Progenitor cell of endocrine pancreas (in vitro differentiated cells): Measurements from ENCODE around the gene IRF2BP1. TPM values are rescaled to one million over a fixed set of nuclear protein-coding genes. Genes with fewer than 3 reads are reported as not detected.

Experiments used
- DNase-seq: peaks from one replicate; pipeline ENCODE4 v3.0.0; 2021; ENCODE audit warnings: low spot score; ENCODE audit not compliant: unreplicated experiment
- H3K27ac Mint-ChIP-seq: 2 replicates; pipeline ENCODE4 v1.8.0; 2021; ENCODE audit warnings: mild to moderate bottlenecking, moderate library complexity, mixed read lengths
- H3K27me3 Mint-ChIP-seq: 2 replicates; pipeline ENCODE4 v1.8.0; 2021; ENCODE audit warnings: mixed read lengths
- H3K36me3 Mint-ChIP-seq: 2 replicates; pipeline ENCODE4 v1.8.0; 2022; ENCODE audit warnings: mixed read lengths; ENCODE audit not compliant: insufficient read depth
- H3K4me1 Mint-ChIP-seq: 2 replicates; pipeline ENCODE4 v1.8.0; 2021; ENCODE audit warnings: low read depth, mixed read lengths
- H3K4me3 Mint-ChIP-seq: 2 replicates; pipeline ENCODE4 v1.8.0; 2021; ENCODE audit warnings: low read depth, mild to moderate bottlenecking, moderate library complexity, mixed read lengths
- H3K9me3 Mint-ChIP-seq: 2 replicates; pipeline ENCODE4 v1.8.0; 2021; ENCODE audit warnings: low read depth, mixed read lengths
- total RNA-seq: library from RNA; stranded (reverse); gene quantifications from 2 replicates; pipeline ENCODE4 v1.2.1, GENCODE V29; 2021
- TF ChIP-seq, protein P1 (sequence below): fragments of 200-600 bp; sonication (generic); IDR thresholded peaks from one replicate; pipeline ENCODE4 v1.5.0; 2021; ENCODE audit warnings: antibody characterized with exemption, mild to moderate bottlenecking; ENCODE audit not compliant: unreplicated experiment

The IRF2BP1 gene
- total RNA-seq, 1 donor from 2014 or later, result 35.0 TPM

DNA sequence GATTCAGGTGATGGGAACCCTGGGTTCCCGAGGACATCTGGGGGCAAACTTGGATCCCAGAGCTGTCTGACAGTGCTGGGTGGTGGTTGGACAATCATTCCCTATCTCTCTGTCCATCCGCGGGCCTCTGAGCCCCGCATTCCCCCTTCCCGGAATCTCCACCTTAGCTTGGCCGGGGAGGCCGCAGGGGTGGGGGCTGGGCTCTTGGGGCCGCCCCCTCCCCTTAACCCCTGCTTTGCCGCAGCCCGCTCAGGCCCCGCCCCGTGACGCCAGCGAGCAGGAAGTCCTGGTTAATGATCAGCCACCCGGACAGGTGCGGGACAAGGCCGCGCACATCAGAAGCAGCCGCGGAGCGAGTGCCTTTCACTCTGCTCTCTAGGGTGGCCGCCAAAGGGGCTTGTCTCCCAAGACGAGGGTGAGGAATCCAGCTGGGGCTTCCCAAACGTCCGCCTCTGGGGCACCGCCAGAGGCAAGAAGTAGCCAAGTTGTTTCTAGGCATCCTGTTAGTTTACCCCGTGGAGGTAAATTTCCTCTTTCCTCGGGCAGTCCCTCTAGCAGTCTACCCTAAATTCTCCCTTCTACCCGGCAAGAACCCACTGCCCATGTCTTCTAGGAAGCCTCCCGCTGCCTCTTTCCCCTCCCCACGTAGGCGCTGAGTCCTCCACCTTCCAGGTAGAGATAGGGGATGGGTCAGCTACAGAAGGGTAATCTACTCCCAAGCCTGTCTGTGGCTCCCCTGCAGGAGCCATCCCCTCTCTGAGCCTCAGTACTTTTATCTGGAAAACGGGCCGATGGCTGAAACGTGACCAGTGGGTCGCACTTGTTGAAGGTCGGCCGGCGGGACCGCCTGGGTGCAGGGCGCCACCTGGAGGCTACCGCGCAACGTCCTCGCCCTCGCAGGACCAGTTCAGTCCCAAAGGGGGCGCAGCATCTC lies 3.0 kb downstream of the IRF2BP1 start:
- Mint-ChIP-seq H3K27ac (peak overlapping the region; percentile 92), H3K4me3 (peak overlapping the region; percentile 72), H3K36me3 (peaks cover 2% of the 10 kb centered on the region), H3K9me3 (no peaks in the 10 kb centered on the region), H3K4me1 (peaks cover 45% of the 10 kb centered on the region), H3K27me3 (no peaks in the 10 kb centered on the region)
- TF ChIP-seq, protein P1, sequence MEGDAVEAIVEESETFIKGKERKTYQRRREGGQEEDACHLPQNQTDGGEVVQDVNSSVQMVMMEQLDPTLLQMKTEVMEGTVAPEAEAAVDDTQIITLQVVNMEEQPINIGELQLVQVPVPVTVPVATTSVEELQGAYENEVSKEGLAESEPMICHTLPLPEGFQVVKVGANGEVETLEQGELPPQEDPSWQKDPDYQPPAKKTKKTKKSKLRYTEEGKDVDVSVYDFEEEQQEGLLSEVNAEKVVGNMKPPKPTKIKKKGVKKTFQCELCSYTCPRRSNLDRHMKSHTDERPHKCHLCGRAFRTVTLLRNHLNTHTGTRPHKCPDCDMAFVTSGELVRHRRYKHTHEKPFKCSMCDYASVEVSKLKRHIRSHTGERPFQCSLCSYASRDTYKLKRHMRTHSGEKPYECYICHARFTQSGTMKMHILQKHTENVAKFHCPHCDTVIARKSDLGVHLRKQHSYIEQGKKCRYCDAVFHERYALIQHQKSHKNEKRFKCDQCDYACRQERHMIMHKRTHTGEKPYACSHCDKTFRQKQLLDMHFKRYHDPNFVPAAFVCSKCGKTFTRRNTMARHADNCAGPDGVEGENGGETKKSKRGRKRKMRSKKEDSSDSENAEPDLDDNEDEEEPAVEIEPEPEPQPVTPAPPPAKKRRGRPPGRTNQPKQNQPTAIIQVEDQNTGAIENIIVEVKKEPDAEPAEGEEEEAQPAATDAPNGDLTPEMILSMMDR, result peak; percentile 99
- DNase-seq, result peak; percentile 90

DNA sequence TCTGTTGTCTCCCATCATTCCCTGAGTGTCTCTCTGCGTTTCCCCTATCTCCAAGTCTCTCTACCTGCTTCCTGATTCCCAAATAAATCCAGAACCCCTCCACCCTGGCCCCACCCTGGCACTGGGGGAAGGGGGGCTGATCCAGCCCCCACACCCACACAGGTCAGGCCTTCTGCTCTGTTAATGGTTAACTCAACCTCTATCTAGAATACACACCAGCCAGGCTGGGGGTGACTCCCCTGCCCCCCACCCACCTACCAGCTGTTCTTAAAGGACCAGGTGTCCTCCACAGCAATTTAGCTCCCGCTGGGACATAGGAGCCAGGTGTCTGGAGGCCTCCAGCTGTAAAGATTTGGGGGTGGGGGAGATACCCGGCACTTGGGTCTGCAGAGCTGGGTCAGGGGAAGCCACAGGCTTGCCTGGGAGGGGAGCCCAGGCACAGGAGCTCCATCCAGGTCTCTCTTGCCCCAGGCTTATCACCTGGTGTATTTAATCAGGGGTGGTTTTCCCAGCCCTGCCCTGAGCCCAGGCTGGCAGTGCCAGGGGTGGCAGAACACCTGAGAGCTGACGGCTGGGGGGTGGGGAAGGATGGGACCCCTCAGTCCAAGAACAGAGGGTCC lies 3.9 kb downstream of the IRF2BP1 start:
- no peaks in the 10 kb centered on the region for H3K9me3 Mint-ChIP-seq
- peaks cover 49% of the 10 kb centered on the region for H3K4me1 Mint-ChIP-seq
- peak overlapping the region; percentile 92 for H3K27ac Mint-ChIP-seq
- peaks cover 2% of the 10 kb centered on the region for H3K36me3 Mint-ChIP-seq
- TF ChIP-seq, protein P1, result no peak
- peak overlapping the region; percentile 72 for H3K4me3 Mint-ChIP-seq
- H3K27me3 Mint-ChIP-seq, result no peaks in the 10 kb centered on the region
- peak; percentile 53 for DNase-seq

DNA sequence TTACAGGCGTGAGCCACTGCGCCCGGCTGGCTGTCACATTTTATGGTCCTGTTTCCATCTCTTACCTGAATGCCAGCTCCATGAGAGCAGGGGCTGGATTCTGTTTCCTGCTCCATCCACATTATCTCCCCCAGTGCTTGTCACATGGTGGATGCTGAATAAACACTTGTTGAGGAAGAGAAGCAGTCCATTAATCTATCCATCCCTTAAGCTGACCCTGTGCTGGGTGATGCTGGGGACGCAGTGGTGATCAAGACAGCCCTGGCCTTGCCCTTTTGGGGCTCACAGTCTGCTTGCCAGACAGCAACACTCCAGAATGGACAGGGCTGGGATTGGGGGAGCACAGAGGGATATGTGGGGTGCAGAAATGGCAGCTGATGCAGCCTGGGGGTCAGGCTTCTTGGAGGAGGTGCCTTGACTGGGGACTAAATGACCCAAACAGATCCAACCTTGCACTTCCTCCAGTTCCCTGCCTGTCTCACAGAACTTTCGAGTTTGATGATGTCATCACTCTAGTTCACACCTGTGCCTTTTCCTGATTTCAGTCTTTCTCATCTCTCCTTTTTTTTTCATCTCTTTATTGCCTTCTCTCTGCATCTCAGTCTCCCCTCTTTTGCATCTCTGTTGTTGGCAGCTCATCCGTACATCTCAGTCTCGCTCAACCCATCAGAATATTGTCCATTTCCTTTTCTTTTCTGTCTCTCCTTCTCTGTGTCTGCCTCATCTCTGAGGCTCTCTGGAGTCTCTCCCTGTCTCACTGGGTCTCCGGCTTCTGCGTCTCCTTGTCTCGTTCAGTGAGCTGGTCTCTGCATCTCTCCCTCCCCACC lies 4.6 kb downstream of the IRF2BP1 start:
- TF ChIP-seq, protein P1, result no peak
- Mint-ChIP-seq H3K4me3 (peak overlapping the region; percentile 72), H3K27me3 (no peaks in the 10 kb centered on the region), H3K27ac (peak overlapping the region; percentile 92), H3K4me1 (peaks cover 50% of the 10 kb centered on the region), H3K9me3 (no peaks in the 10 kb centered on the region), H3K36me3 (peaks cover 2% of the 10 kb centered on the region)
- DNase-seq, result no peak

DNA sequence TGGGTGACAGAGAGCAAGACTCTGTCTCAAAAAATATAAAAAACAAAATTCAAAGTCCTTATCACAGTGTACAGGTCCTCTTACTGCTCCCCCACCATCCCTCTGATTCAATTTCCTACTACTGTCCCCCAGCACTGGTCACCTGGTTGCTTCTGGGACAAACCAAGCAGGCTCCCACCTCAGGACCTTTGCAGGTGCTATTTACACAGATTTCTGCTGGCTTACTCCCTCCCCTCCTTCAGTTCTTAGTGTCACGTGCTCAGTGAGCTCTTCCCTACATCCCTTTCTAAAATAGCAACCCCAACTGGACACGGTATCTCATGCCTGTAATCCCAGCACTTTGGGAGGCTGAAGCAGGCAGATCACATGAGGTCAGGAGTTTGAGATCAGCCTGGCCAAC lies 6.0 kb downstream of the IRF2BP1 start:
- H3K9me3 Mint-ChIP-seq, result no peaks in the 10 kb centered on the region
- peak overlapping the region; percentile 5 for H3K27ac Mint-ChIP-seq
- no peaks in the 10 kb centered on the region for H3K27me3 Mint-ChIP-seq
- H3K4me1 Mint-ChIP-seq, result peaks cover 61% of the 10 kb centered on the region
- H3K4me3 Mint-ChIP-seq, result no peak overlapping the region
- TF ChIP-seq, protein P1, result no peak
- H3K36me3 Mint-ChIP-seq, result peaks cover 2% of the 10 kb centered on the region
- no peak for DNase-seq

DNA sequence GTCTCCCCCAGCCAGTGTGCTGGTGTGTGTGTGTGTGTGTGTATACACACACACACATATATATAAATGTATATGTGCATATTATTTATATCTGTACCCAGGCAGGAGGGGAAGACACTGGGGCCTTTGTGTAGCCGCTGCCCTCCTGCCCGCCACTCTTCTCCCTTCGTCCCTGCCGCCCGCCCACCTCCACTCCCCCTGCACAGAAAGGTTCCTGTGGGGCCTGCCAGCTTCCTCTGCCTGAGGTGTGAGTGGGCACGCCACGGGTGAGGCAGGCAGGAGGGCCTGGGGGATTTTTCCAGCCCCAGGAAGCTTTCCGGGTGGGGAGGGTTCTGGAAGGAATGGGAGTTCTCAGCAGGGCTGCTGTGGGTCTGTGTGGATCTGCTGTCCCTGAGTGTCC lies 6.9 kb downstream of the IRF2BP1 start:
- peak overlapping the region; percentile 63 for H3K27ac Mint-ChIP-seq
- peaks cover 2% of the 10 kb centered on the region for H3K36me3 Mint-ChIP-seq
- TF ChIP-seq, protein P1, result no peak
- H3K9me3 Mint-ChIP-seq, result no peaks in the 10 kb centered on the region
- no peaks in the 10 kb centered on the region for H3K27me3 Mint-ChIP-seq
- peaks cover 69% of the 10 kb centered on the region for H3K4me1 Mint-ChIP-seq
- DNase-seq, result no peak
- H3K4me3 Mint-ChIP-seq, result no peak overlapping the region
